ENCODE measurements around the gene PGBD4.
"Not testable (repeated sequence)": the region's sequence is repeated elsewhere in the genome, so short reads cannot be mapped to it uniquely, and the experiment has no call there.

Gene PGBD4

DNA sequence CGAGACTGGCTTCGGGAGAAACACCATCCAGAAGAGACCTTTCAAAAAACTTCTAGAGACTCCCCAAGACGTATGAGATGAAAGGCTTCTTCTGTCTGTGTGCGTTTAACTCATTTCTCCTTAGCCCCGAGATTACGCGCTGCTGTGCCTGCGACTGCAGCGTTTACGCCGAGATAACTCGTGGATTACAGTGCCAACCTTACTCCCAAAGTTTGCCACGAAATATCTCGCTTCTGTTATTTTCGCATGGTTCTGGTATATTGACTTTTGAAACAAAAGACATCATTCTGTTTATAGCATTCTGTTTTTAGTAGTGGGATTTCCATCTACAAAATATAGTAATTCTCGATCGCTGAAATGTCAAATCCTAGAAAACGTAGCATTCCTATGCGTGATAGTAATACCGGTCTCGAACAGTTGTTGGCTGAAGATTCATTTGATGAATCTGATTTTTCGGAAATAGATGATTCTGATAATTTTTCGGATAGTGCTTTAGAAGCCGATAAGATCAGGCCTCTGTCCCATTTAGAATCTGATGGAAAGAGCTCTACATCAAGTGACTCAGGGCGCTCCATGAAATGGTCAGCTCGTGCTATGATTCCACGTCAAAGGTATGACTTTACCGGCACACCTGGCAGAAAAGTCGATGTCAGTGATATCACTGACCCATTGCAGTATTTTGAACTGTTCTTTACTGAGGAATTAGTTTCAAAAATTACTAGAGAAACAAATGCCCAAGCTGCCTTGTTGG is 467 bp downstream of the PGBD4 start:
- peak overlapping the region; percentile 100 for H3K27ac Mint-ChIP-seq
- H3K9me3 Mint-ChIP-seq: peaks cover 7 to 9% of the 10 kb centered on the region in 2 donors
- peak overlapping the region; percentile 99 to 100 for H3K4me3 Mint-ChIP-seq
- H3K4me1 Mint-ChIP-seq: peaks cover 20% of the 10 kb centered on the region
- H3K27me3 Mint-ChIP-seq: no peaks in the 10 kb centered on the region
- DNase-seq (no peak), ATAC-seq (no peak)

DNA sequence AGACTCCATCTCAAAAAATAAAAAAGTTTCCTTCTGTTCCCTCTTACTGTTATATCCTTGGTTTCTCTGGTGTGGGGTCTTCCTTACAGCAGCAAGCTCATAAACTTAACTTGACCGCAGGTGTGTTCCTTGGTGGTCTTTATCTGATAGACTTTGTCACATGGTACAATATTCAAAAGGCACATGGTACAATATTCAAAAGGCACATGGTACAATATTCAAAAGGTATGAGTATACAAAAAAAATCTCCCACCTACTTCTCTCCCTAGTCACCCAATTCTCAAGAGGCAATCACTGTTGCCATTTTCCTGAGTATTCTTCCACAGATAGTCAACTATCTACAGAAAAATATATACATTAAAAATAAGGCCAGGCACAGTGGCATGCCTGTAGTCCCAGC is 4.5 kb downstream of the PGBD4 start:
- Mint-ChIP-seq H3K4me3 (no peak overlapping the region), H3K4me1 (no peaks in the 10 kb centered on the region)
- no peak for ATAC-seq

DNA sequence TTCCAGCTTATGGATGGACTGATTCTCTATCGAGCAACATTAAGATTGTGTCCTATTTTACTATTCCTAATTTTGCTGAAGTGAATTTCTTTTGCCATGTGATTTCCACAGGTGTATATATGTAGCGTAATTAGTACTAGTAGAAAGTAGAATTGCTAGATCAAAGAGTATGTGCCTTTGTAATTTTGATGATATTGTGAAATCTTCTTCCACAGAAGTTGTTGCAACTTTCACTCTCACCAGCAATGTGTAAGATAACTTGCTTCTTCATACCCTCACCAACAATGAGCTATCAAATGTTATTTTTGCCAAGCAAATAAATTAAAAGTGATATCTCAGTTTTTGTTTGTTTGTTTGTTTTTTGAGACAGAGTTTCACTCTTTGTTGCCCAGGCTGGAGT is 5.4 kb downstream of the PGBD4 start:
- Mint-ChIP-seq H3K27me3 (no peaks in the 10 kb centered on the region), H3K4me3 (no peak overlapping the region), H3K27ac (no peak overlapping the region), H3K9me3 (peaks cover 7 to 9% of the 10 kb centered on the region in 2 donors), H3K4me1 (no peaks in the 10 kb centered on the region)
- ATAC-seq: no peak
- DNase-seq: no peak

More for the DNA sequence above, 4.5 kb downstream of the PGBD4 start:
- Mint-ChIP-seq H3K27me3 (no peaks in the 10 kb centered on the region), H3K9me3 (peaks cover 7 to 9% of the 10 kb centered on the region in 2 donors), H3K27ac (no peak overlapping the region)
- DNase-seq: no peak

DNA sequence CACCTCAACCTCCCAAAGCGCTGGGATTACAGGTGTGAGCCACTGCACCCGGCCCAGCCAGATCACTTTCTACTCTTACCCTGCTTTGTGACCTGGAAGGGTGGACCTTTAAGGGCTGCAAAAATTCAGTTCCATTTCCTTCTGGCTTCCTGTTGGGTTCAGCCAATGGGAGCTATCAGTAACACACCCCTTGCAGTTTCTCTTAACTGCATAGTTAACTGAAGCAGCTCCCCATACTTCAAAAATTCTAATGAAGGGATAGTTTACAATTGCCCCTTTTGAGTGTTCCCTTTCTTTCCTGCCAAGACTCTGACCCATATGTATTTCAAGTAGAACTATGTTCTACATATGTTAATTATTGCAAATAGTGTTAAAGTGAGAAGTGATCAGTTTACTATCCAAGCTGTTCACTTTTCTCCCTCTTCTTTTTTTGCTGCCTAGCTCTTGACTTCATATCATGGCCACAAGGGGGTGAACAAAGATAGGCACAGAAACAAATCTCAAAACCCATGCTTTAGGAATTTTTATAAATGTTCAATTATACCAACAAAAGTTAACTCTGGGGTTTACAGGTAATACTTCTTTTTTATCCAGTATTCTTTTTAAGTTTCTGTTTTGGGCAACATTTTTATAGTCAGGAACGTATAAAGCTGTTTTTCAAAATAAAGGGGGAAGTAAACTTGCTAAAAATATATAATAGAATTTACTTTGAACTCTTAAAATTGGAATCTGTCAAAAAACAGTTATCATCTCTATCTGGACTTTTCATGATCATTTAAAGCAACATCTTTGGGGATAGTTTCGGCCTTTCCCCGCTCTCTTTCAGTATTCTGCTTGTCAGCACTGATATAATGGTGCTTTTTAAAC is 8.1 kb downstream of the PGBD4 start:
- no peak for ATAC-seq
- Mint-ChIP-seq H3K4me1 (no peaks in the 10 kb centered on the region), H3K27me3 (peaks cover 8% of the 10 kb centered on the region), H3K4me3 (no peak overlapping the region), H3K27ac (no peak overlapping the region), H3K9me3 (no peaks in the 10 kb centered on the region)
- no peak for DNase-seq

DNA sequence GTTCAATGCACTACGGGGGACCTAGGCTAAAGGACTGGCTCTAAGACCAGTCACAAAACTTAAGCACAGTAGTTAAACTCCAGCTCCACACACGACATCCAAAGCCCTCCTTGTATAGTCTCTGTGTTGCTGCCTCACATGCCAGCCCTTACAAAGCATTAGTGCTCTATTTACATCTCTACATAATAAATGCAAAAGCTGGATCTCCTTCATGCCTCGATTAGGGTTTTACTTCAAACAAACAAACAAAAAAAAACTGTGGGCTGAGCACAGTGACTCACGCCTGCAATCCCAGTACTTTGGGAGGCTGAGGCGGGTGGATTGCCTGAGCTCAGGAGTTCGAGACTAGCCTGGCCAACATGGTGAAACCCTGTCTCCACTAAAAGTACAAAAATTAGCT is 9.6 kb downstream of the PGBD4 start:
- DNase-seq (no peak), ATAC-seq (no peak)
- no peaks in the 10 kb centered on the region for H3K9me3 Mint-ChIP-seq
- H3K4me3 Mint-ChIP-seq: no peak overlapping the region
- H3K27me3 Mint-ChIP-seq: peaks cover 8% of the 10 kb centered on the region
- no peak overlapping the region for H3K27ac Mint-ChIP-seq
- no peaks in the 10 kb centered on the region for H3K4me1 Mint-ChIP-seq

DNA sequence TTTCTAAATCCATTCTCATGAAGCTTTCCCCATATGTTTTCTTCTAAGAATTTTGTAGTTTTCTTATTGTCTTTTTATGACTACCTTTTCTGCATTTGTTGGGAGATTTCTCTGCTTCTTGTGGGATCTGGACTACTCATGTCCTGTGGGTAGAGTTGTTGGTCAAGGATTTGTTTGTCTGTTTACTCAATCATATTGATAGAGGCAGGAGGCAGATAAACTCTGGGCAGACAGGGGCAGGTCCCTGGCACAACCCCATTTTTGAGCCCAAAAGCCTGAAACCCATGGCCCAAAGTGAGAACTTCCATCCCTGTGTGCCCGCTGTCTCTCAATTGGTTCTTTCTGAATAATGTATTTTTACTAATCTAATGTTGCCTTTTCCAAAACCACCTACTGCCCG is 12.3 kb downstream of the PGBD4 start:
- ATAC-seq (no peak), DNase-seq (no peak)
- no peak overlapping the region for H3K4me3 Mint-ChIP-seq
- no peaks in the 10 kb centered on the region for H3K4me1 Mint-ChIP-seq
- H3K27ac Mint-ChIP-seq: no peak overlapping the region
- peaks cover 19% of the 10 kb centered on the region for H3K27me3 Mint-ChIP-seq
- H3K9me3 Mint-ChIP-seq: no peaks in the 10 kb centered on the region

DNA sequence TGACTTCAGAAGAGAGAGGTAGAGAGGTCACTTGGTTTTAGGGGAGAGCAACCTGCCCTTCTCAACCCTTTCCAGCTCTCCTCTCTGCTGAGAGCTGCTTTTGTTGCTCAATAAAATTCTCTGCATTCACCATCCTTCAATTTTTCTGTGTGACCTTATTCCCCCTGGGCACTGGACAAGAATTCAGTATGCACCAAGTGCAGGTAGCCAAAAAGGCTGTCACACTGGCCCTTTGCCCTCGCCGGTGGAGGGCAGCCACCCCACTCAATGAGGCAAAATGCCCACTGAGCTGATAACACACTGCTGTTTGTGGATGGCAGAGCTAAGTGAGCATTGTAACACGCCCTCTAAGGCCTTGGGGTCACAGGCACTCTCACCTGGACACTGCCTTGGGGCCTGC is 12.9 kb downstream of the PGBD4 start:
- Mint-ChIP-seq H3K4me1 (no peaks in the 10 kb centered on the region), H3K4me3 (no peak overlapping the region), H3K9me3 (no peaks in the 10 kb centered on the region), H3K27ac (no peak overlapping the region), H3K27me3 (peaks cover 19% of the 10 kb centered on the region)
- DNase-seq (no peak), ATAC-seq (no peak)

DNA sequence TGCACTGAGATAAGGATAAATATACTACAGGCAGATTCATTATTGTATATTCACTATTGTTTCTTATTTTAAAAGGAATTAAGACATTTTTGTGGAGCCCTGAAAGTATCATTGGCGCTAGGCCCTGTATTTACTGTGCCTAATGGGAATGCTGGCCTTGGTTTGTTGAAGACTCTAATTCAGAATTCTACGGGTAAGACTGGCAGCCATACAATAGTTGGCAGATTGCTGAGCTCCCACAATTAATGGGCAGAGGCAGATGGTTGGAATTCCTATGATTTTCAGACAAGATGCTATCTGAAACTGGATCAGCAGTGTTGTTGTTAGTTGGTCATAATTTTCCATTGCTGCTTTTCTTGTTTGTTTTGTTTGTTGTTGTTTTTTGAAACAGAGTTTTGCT is 14.7 kb downstream of the PGBD4 start:
- no peaks in the 10 kb centered on the region for H3K4me1 Mint-ChIP-seq
- no peak overlapping the region for H3K27ac Mint-ChIP-seq
- no peak for ATAC-seq
- no peaks in the 10 kb centered on the region for H3K9me3 Mint-ChIP-seq
- H3K27me3 Mint-ChIP-seq: peaks cover 37% of the 10 kb centered on the region
- no peak for DNase-seq
- H3K4me3 Mint-ChIP-seq: no peak overlapping the region

DNA sequence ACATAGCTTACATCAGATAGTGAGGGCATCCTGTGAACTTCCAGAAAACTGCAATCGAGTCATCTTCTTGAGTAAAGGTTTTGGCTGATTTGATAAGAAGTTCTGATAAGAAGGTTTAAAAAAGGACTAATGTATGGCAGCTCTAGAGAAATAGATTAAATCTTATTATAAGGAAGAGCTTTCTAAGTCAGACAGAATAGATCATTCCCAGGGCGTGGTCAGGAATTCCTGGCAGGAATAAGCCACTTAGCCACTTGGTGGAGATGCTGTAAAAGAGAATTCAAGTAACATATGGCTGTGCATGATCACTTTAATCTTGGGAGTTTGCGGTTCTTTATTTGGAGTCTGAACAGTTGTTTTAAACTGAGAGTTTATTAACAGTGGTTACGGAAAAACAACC is 17.4 kb downstream of the PGBD4 start:
- ATAC-seq (no peak), DNase-seq (no peak)
- Mint-ChIP-seq H3K27ac (no peak overlapping the region), H3K27me3 (peaks cover 36% of the 10 kb centered on the region), H3K4me1 (no peaks in the 10 kb centered on the region), H3K4me3 (no peak overlapping the region), H3K9me3 (no peaks in the 10 kb centered on the region)

DNA sequence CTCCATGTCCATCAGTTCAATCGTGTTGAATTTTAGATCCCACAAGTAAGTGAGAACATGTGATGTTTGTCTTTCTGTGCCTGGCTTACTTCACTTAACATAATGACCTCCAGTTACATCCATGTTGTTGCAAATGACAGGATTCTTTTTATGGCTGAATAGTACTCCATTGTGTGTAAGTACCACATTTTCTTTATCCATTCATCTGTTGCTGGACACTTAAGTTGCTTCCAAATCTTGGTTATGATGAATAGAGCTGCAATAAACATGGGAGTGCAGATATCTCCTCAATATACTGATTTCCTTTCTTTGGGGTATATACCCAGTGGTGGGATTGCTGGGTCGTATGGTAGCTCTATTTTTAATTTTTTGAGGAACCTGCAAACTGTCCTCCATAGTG is 18.5 kb downstream of the PGBD4 start:
- H3K27ac Mint-ChIP-seq, H3K4me3 Mint-ChIP-seq, DNase-seq, ATAC-seq, H3K4me1 Mint-ChIP-seq, H3K9me3 Mint-ChIP-seq: not testable (repeated sequence)
- H3K27me3 Mint-ChIP-seq: peaks cover 33% of the 10 kb centered on the region

DNA sequence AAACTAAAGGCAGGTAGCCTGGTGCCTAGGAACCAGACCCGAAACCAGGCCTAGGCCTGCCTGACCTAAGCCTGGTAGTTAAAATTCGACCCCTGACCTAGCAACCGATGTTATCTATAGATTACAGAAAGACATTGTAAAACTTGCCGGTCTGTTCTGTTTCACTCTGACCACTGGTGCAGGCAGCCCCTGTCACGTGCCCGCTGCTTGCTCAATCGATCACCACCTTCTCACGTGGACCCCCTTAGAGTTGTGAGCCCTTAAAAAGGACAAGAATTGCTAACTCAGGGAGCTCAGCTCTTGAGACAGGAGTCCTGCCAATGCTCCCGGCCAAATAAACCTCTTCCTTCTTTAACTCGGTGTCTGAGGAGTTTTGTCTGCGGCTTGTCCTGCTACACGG is 19.9 kb downstream of the PGBD4 start:
- H3K27me3 Mint-ChIP-seq: peaks cover 33% of the 10 kb centered on the region
- not testable (repeated sequence) for H3K27ac Mint-ChIP-seq, H3K4me3 Mint-ChIP-seq, H3K9me3 Mint-ChIP-seq, ATAC-seq, DNase-seq, H3K4me1 Mint-ChIP-seq

DNA sequence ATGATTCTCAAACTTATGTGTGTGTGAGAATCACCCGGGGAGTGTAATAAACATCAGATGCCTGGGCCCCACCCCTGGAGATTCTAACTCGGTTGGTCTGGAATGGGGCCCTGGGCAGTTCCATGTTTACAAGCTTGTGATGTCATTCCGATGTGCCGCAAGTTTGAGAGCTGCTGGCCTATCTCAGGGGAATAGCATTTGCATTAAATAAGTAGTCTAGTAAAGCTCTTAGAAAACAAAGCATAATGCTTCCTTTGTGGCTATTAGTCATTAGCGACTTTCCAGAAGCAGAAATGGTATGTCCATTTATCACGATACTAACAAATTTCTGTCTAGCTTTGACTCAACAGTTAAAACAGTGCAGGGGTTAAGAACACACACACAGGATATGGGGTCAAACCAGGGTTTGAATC is 20.9 kb downstream of the PGBD4 start:
- Mint-ChIP-seq H3K9me3 (no peaks in the 10 kb centered on the region), H3K4me3 (no peak overlapping the region), H3K27me3 (peaks cover 23% of the 10 kb centered on the region), H3K4me1 (no peaks in the 10 kb centered on the region), H3K27ac (no peak overlapping the region)
- no peak for ATAC-seq
- DNase-seq: no peak

DNA sequence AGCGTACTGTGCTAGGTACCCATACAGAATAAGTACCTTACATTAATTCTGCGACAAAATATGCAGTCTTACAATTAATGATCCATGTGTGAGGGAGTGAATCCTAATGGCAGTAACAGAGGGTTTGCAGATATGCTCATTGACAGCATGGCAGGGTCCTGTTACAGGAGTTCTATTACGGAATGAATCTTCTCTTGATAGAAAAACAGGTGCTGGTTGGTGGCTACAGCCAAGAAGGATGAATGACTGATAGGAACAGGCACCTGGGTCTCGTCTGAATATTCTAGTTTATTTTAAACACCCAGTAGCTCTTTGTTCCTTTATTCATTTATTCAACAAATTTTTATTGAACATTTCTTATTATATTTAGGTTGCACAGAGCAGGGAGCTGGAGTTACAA is 22.8 kb downstream of the PGBD4 start:
- peaks cover 22% of the 10 kb centered on the region for H3K27me3 Mint-ChIP-seq
- H3K27ac Mint-ChIP-seq: no peak overlapping the region

DNA sequence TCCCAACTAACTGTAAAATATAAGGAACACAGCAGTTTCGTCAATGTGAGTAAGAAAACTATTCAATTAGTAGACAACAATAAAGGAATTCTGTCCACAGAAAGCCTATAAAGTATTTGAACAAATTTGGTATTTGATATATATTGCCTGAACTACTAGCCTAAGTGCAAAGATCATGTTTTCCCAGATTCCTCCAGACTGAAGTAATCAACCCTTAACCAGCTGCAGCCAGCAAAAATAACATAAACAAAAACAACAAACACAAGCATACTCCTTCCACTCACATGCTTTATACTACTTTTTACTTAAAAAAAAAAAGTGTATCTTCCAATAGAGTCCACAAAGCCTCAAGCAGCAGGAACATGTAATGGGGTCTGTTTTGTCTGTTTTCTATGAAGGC is 24.1 kb downstream of the PGBD4 start:
- no peak for ATAC-seq
- Mint-ChIP-seq H3K4me3 (no peak overlapping the region), H3K4me1 (no peaks in the 10 kb centered on the region), H3K27me3 (peaks cover 11% of the 10 kb centered on the region), H3K9me3 (peaks cover 0 to 6% of the 10 kb centered on the region in 2 donors), H3K27ac (no peak overlapping the region)
- DNase-seq: no peak

More for the DNA sequence above, 22.8 kb downstream of the PGBD4 start:
- DNase-seq (no peak), ATAC-seq (no peak)
- H3K4me3 Mint-ChIP-seq: no peak overlapping the region
- H3K9me3 Mint-ChIP-seq: peaks cover 0 to 6% of the 10 kb centered on the region in 2 donors
- no peaks in the 10 kb centered on the region for H3K4me1 Mint-ChIP-seq

DNA sequence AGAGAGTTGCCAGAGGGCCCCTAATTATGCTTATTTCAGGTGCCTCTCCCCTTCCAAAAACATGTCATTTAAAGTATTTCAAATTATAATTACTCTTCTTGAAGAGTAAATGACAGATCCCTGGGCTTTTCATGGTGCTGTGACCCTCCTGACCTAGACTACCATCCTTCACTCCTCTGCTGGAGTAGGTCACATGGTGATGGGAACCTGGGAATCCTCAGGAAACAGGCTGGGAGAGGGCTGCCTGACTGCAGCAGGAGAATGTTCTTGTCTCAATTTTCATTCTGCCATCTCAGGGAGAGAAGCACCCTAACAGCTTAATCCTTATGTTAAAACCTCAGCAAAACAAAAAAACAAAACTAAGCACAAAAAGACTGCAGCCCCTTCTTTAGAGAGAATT is 24.6 kb downstream of the PGBD4 start:
- Mint-ChIP-seq H3K9me3 (peaks cover 0 to 6% of the 10 kb centered on the region in 2 donors), H3K27me3 (peaks cover 5% of the 10 kb centered on the region), H3K4me1 (no peaks in the 10 kb centered on the region), H3K27ac (no peak overlapping the region), H3K4me3 (no peak overlapping the region)
- DNase-seq (no peak), ATAC-seq (no peak)

DNA sequence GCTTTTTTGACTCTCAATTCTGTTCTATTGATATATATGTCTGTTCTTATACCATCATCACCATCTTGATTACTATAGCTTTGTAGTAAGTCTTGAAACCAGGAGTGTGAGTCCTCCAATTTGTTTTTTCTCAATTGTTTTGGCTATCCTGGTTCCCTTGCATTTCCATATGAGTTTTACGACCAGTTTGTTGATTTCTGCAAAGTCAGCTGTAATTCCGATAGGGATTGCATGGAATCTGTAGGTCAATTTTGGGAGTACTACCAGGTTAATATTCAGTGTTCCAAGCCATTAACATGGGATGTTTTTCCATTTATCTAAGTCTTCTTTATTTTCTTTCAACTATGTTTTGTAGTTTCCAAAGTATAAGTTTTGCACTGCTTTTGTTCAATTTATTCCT is 27.0 kb downstream of the PGBD4 start:
- Mint-ChIP-seq H3K9me3 (peaks cover 0 to 6% of the 10 kb centered on the region in 2 donors), H3K4me1 (no peaks in the 10 kb centered on the region), H3K27me3 (no peaks in the 10 kb centered on the region), H3K4me3 (no peak overlapping the region), H3K27ac (no peak overlapping the region)
- no peak for ATAC-seq
- DNase-seq: no peak

All from stimulated activated naive CD8-positive, alpha-beta T cell treated with anti-CD3 and anti-CD28 coated beads, Interleukin-15, amount 100 ng/mL, for 72 hours (primary cell).